HepG2 (cell line): ENCODE data around the gene TLK1. TPM values are rescaled to one million over a fixed set of nuclear protein-coding genes. Genes with fewer than 3 reads are reported as not detected.

Experiments
- ATAC-seq: fragments of 200-7000 bp; cut with Tn5 transposase; 3 replicates; pipeline ENCODE4 v1.9.1; 2020; ENCODE audit warnings: mild to moderate bottlenecking, moderate library complexity
- BruUV-seq: library from RNA; stranded (reverse); fragments of 400-500 nt; replicated peaks from 2 replicates; lab custom pipeline; 2021; lab: Mats Ljungman, UMichigan
- CTCF ChIA-PET: fragments of 300-600 bp; formaldehyde crosslinking; extraction: SDS; loops from one replicate; lab custom pipeline; 2021; ENCODE audit warnings: low total read pairs, inconsistent platforms, low intra/inter-chr PET ratio; lab: Yijun Ruan, JAX
- POLR2A ChIA-PET: fragments of 350-600 bp; sonication (Branson Sonifier 250); formaldehyde crosslinking; loops from one replicate; lab custom pipeline; 2020; ENCODE audit warnings: antibody characterized with exemption, inconsistent platforms; lab: Yijun Ruan, JAX
- DNase-seq: peaks from one replicate; pipeline ENCODE4 v3.0.0-alpha.2; 2015; ENCODE audit warnings: low spot score
- FAIRE-seq: peaks from 3 replicates; lab custom pipeline; 2011; peaks lifted over from hg19 to GRCh38; lab: Jason Lieb, UNC
- H2AFZ ChIP-seq: one replicate; pipeline ENCODE4 v1.6.1; 2011; ENCODE audit warnings: low read length, inconsistent platforms
- H3K27ac ChIP-seq: fragments of 300-600 bp; 3 replicates; pipeline ENCODE4 v1.8.0; 2011; ENCODE audit warnings: mixed run types, mild to moderate bottlenecking, mixed read lengths, low read length, inconsistent platforms; ENCODE audit not compliant: insufficient read depth; ENCODE audit errors: extremely low read length
- H3K27me3 ChIP-seq, 2 experiments: fragments of 200-600 bp in 1 of 2; 2 replicates in 1 of 2; 3 replicates in 1 of 2; pipeline versions ENCODE4 v1.6.0 to v1.8.0; 2011; ENCODE audit warnings: low read length in 2 of 2, mild to moderate bottlenecking in 2 of 2, moderate library complexity in 2 of 2, inconsistent platforms in 1 of 2; ENCODE audit not compliant: insufficient read depth in 2 of 2, control insufficient read depth in 1 of 2
- H3K36me3 ChIP-seq, 2 experiments: fragments of 200-600 bp in 1 of 2; replicated peaks in 1 of 2; 2 replicates in 1 of 2; 3 replicates in 1 of 2; pipeline versions ENCODE4 v1.5.1 to v1.8.0; 2011; ENCODE audit warnings: low read length in 2 of 2, inconsistent platforms in 1 of 2; ENCODE audit not compliant: insufficient read depth in 2 of 2, control insufficient read depth in 1 of 2
- H3K4me1 ChIP-seq: 2 replicates; pipeline ENCODE4 v1.5.1; 2012; ENCODE audit warnings: low read length, inconsistent platforms; ENCODE audit not compliant: insufficient read depth
- H3K4me2 ChIP-seq: 2 replicates; pipeline ENCODE4 v1.6.0; 2011; ENCODE audit warnings: low read depth, low read length, inconsistent platforms
- H3K4me3 ChIP-seq, 3 experiments: fragments of 200-600 bp in 1 of 3; sonication (generic), shearing (Covaris generic) in 1 of 3; replicated peaks in 1 of 3; 2 replicates each; pipeline ENCODE4 v1.5.1; 2011 to 2016; ENCODE audit warnings: low read length in 3 of 3, inconsistent platforms in 2 of 3, low read depth in 2 of 3, mild to moderate bottlenecking in 2 of 3, control low read depth in 1 of 3, mixed read lengths in 1 of 3; ENCODE audit not compliant: insufficient read depth in 1 of 3
- H3K79me2 ChIP-seq: one replicate; pipeline ENCODE4 v1.6.1; 2011; ENCODE audit warnings: low read length, inconsistent platforms; ENCODE audit not compliant: insufficient read depth
- H3K9ac ChIP-seq: 2 replicates; pipeline ENCODE4 v1.6.0; 2011; ENCODE audit warnings: mild to moderate bottlenecking, low read depth, low read length, inconsistent platforms; ENCODE audit not compliant: insufficient read depth
- H3K9me3 ChIP-seq: 2 replicates; pipeline ENCODE4 v1.5.1; 2012; ENCODE audit warnings: mild to moderate bottlenecking, low read length
- H4K20me1 ChIP-seq: 2 replicates; pipeline ENCODE4 v1.6.0; 2011; ENCODE audit warnings: inconsistent platforms, mild to moderate bottlenecking, low read length, moderate library complexity; ENCODE audit not compliant: insufficient read depth
- ATF1 ChIP-seq: IDR thresholded peaks from 2 replicates; pipeline ENCODE4 v1.6.1; 2016; ENCODE audit warnings: mild to moderate bottlenecking, control low read depth
- CREB1 ChIP-seq, 2 experiments: fragments of 450-650 bp in 1 of 2; IDR thresholded peaks; 2 replicates each; pipeline ENCODE4 v1.6.1; 2016 to 2017; ENCODE audit warnings: control low read depth in 1 of 2, mild to moderate bottlenecking in 1 of 2, missing compliant biosample characterization in 1 of 2, missing genetic modification characterization in 1 of 2
- EHMT2 ChIP-seq: fragments of 200-600 bp; sonication (generic); IDR thresholded peaks from 2 replicates; pipeline ENCODE4 v1.7.0; 2017; ENCODE audit warnings: antibody characterized with exemption, low read depth, low read length, borderline replicate concordance
- FOXK2 ChIP-seq: fragments of 450-650 bp; IDR thresholded peaks from 2 replicates; pipeline ENCODE4 v1.6.1; 2016
- JUN ChIP-seq: sonication (generic); formaldehyde crosslinking; IDR thresholded peaks from 2 replicates; pipeline ENCODE4 v1.4.0; 2020; ENCODE audit warnings: mild to moderate bottlenecking, missing genetic modification reagents
- NFYC ChIP-seq: IDR thresholded peaks from 2 replicates; pipeline ENCODE4 v1.6.1; 2016; ENCODE audit warnings: missing genetic modification reagents, missing compliant biosample characterization
- RFXAP ChIP-seq: sonication (generic); formaldehyde crosslinking; IDR thresholded peaks from 2 replicates; pipeline ENCODE4 v1.4.0; 2020; ENCODE audit warnings: missing genetic modification reagents, borderline replicate concordance
- SAFB2 ChIP-seq: sonication (generic); formaldehyde crosslinking; IDR thresholded peaks from 2 replicates; pipeline ENCODE4 v1.5.1; 2020; ENCODE audit warnings: missing genetic modification reagents, low read depth, mild to moderate bottlenecking, borderline replicate concordance
- SMAD3 ChIP-seq: sonication (generic); formaldehyde crosslinking; IDR thresholded peaks from 2 replicates; pipeline ENCODE4 v1.4.0; 2020; ENCODE audit warnings: missing genetic modification reagents
- TAF1 ChIP-seq: sonication (generic); formaldehyde crosslinking; IDR thresholded peaks from 2 replicates; pipeline ENCODE4 v1.4.0; 2020; ENCODE audit warnings: missing genetic modification reagents
- ZMAT3 ChIP-seq: sonication (generic); formaldehyde crosslinking; conservative IDR thresholded peaks from 2 replicates; pipeline ENCODE4 v1.7.0; 2021; ENCODE audit warnings: missing genetic modification reagents
- ZNF780A ChIP-seq: sonication (generic); formaldehyde crosslinking; IDR thresholded peaks from 2 replicates; pipeline ENCODE4 v1.8.0; 2022; ENCODE audit warnings: mild to moderate bottlenecking, missing genetic modification reagents, moderate library complexity
- ZNF891 ChIP-seq: sonication (generic); formaldehyde crosslinking; IDR thresholded peaks from 2 replicates; pipeline ENCODE4 v1.5.0; 2020; ENCODE audit warnings: mild to moderate bottlenecking, missing genetic modification reagents
- WGBS: methylation state at CpG from one replicate; pipeline ENCODE4 v1.1.6; 2017; ENCODE audit warnings: low lambda C conversion rate; 5-methylcytosine and 5-hydroxymethylcytosine counted together
- in situ Hi-C: cut with HindIII; loops from 2 replicates; pipeline ENCODE4 v1.10.0; 2017; ENCODE audit warnings: low pct_unique_long_range_greater_than_20kb; ENCODE audit not compliant: extremely low pct_ligation_motif_present
- intact Hi-C: fragments of 100-400 bp; cut with micrococcal nuclease; formaldehyde crosslinking; loops from one replicate; pipeline ENCODE4 v1.10.0; 2022; ENCODE audit not compliant: unreplicated experiment
- polyA plus RNA-seq, 8 experiments: library from polyadenylated mRNA; depleted of rRNA in 3 of 8; stranded (reverse) in 7 of 8; unstranded in 1 of 8; fragments of >200 nt; fragmentation: Illumina TruSeq in 4 of 8; extraction: Trizol in 4 of 8; gene quantifications; 2 replicates each; pipeline versions ENCODE4 v1.2.1 to v1.2.3, GENCODE V29; 2011 to 2016; ENCODE audit warnings: low read depth in 4 of 8, missing spikeins in 1 of 8, mixed read lengths in 1 of 8; ENCODE audit not compliant: insufficient read depth in 1 of 8
- total RNA-seq, 5 experiments: library from RNA; depleted of rRNA; stranded (reverse); fragments of >200 nt; fragmentation: Illumina TruSeq; extraction: Trizol; gene quantifications; 2 replicates each; pipeline ENCODE4 v1.2.3, GENCODE V29; 2016; ENCODE audit warnings: low read depth in 1 of 5
- TF ChIP-seq, protein P1 (sequence below): sonication (generic); formaldehyde crosslinking; IDR thresholded peaks from 2 replicates; pipeline ENCODE4 v1.9.0; 2022; ENCODE audit warnings: missing genetic modification reagents, mild to moderate bottlenecking, borderline replicate concordance
- TF ChIP-seq, protein P2 (sequence below): sonication (generic); formaldehyde crosslinking; IDR thresholded peaks from 2 replicates; pipeline ENCODE4 v1.8.1; 2022; ENCODE audit warnings: low read depth, mild to moderate bottlenecking, missing genetic modification reagents
- TF ChIP-seq, protein P3 (sequence below): sonication (generic); formaldehyde crosslinking; IDR thresholded peaks from 2 replicates; pipeline ENCODE4 v1.4.0; 2020; ENCODE audit warnings: missing genetic modification reagents

TLK1 gene
- total and polyA plus RNA-seq, 2 of the 13 experiments (the other 11 are each of a cell fraction or from before 2014, with no cell fraction given): 16.8 to 28.7 TPM

DNA sequence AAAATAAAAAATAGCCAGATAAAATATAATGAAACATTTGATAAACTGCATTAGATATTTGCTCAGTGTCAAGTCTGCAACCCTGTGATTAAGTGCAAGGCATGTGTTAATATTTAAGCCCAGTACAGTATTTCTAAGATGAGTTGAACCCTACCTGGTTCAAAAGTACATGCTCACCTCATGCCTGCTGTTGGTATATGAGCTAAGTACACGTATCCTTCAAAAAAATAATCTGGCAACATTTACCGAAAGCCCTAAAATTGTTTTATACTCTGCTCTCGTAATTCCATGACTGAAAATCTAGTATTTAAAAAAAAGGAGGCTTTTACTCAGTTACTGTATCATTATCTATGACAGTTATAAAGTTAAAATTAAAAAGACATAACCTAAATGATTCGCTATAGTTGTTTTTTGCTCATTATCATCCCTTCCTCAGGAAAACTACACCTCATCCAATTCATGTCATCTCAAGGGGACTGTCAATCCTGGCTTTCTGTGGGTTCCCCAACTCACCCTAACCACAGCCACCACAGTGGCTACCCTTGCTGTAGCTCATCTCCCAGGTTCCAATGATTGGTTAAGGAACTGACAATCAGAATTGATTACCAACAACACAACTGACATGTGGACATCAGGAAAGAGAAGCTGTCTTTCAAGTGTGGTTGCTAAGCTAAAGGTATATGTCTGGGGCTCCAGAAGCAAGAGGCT is 10.6 kb downstream of the TLK1 start:
- Histone ChIP-seq H3K4me1 (peaks cover 86% of the 10 kb centered on the region), H3K9me3 (no peaks in the 10 kb centered on the region), H3K79me2 (peaks cover 98% of the 10 kb centered on the region), H3K4me3 (peak overlapping the region in 2 of 3 experiments; percentile 13 to 44; a peak in 2 of 6 replicates), H4K20me1 (peaks cover 65% of the 10 kb centered on the region), H2AFZ (no peak overlapping the region), H3K27ac (peak overlapping the region; percentile 70), H3K9ac (peak overlapping the region; percentile 35), H3K4me2 (peak overlapping the region; percentile 73), H3K36me3 (no peaks in the 10 kb centered on the region), H3K27me3 (no peaks in the 10 kb centered on the region)
- peak; percentile 18 for FAIRE-seq
- POLR2A ChIA-PET: interaction anchor here (0.6 to 2.4 kb wide), 6 partner anchors 9 to 284 kb away, joined by 3 to 24 read pairs (median 4); partner anchors contain the start of genes DCAF17 and METTL8
- in situ Hi-C loops: loop anchor here (10.0 kb wide), 1 partner anchor 435 kb away; the partner anchor contains the start of gene SP5
- 21% methylated on average over 4 of the region's 4 CpGs for WGBS
- CTCF ChIA-PET: no interaction called here
- DNase-seq: peak; percentile 79
- intact Hi-C loops: no loop called here
- BruUV-seq: no TSS peak
- peak; percentile 86 for ATAC-seq
- TF ChIP-seq, protein P1, sequence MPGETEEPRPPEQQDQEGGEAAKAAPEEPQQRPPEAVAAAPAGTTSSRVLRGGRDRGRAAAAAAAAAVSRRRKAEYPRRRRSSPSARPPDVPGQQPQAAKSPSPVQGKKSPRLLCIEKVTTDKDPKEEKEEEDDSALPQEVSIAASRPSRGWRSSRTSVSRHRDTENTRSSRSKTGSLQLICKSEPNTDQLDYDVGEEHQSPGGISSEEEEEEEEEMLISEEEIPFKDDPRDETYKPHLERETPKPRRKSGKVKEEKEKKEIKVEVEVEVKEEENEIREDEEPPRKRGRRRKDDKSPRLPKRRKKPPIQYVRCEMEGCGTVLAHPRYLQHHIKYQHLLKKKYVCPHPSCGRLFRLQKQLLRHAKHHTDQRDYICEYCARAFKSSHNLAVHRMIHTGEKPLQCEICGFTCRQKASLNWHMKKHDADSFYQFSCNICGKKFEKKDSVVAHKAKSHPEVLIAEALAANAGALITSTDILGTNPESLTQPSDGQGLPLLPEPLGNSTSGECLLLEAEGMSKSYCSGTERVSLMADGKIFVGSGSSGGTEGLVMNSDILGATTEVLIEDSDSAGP (CRISPR knock-in tag): no peak
- TF ChIP-seq EHMT2: peak; percentile 27; the same call in 1 of the 2 replicates
- TF ChIP-seq FOXK2: no peak
- no peak for TF ChIP-seq ZNF891 (CRISPR knock-in tag)
- peak; percentile 61 for TF ChIP-seq NFYC
- TF ChIP-seq, protein P2, sequence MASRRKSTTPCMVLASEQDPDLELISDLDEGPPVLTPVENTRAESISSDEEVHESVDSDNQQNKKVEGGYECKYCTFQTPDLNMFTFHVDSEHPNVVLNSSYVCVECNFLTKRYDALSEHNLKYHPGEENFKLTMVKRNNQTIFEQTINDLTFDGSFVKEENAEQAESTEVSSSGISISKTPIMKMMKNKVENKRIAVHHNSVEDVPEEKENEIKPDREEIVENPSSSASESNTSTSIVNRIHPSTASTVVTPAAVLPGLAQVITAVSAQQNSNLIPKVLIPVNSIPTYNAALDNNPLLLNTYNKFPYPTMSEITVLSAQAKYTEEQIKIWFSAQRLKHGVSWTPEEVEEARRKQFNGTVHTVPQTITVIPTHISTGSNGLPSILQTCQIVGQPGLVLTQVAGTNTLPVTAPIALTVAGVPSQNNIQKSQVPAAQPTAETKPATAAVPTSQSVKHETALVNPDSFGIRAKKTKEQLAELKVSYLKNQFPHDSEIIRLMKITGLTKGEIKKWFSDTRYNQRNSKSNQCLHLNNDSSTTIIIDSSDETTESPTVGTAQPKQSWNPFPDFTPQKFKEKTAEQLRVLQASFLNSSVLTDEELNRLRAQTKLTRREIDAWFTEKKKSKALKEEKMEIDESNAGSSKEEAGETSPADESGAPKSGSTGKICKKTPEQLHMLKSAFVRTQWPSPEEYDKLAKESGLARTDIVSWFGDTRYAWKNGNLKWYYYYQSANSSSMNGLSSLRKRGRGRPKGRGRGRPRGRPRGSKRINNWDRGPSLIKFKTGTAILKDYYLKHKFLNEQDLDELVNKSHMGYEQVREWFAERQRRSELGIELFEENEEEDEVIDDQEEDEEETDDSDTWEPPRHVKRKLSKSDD (CRISPR knock-in tag): no peak
- 0 out of 2 replicates have a peak, but pooled peaks have one; percentile 15 for TF ChIP-seq SMAD3 (CRISPR knock-in tag)
- no peak for TF ChIP-seq JUN
- TF ChIP-seq ZMAT3: no peak
- TF ChIP-seq, protein P3, sequence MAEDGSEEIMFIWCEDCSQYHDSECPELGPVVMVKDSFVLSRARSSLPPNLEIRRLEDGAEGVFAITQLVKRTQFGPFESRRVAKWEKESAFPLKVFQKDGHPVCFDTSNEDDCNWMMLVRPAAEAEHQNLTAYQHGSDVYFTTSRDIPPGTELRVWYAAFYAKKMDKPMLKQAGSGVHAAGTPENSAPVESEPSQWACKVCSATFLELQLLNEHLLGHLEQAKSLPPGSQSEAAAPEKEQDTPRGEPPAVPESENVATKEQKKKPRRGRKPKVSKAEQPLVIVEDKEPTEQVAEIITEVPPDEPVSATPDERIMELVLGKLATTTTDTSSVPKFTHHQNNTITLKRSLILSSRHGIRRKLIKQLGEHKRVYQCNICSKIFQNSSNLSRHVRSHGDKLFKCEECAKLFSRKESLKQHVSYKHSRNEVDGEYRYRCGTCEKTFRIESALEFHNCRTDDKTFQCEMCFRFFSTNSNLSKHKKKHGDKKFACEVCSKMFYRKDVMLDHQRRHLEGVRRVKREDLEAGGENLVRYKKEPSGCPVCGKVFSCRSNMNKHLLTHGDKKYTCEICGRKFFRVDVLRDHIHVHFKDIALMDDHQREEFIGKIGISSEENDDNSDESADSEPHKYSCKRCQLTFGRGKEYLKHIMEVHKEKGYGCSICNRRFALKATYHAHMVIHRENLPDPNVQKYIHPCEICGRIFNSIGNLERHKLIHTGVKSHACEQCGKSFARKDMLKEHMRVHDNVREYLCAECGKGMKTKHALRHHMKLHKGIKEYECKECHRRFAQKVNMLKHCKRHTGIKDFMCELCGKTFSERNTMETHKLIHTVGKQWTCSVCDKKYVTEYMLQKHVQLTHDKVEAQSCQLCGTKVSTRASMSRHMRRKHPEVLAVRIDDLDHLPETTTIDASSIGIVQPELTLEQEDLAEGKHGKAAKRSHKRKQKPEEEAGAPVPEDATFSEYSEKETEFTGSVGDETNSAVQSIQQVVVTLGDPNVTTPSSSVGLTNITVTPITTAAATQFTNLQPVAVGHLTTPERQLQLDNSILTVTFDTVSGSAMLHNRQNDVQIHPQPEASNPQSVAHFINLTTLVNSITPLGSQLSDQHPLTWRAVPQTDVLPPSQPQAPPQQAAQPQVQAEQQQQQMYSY (CRISPR knock-in tag): no peak
- TF ChIP-seq TAF1 (CRISPR knock-in tag): no peak
- TF ChIP-seq RFXAP: no peak
- no peak for TF ChIP-seq ZNF780A
- no peak for TF ChIP-seq CREB1 (IDR thresholded peaks at IDR 0.05)
- TF ChIP-seq CREB1 (CRISPR knock-in tag; IDR thresholded peaks at IDR 0.05): no peak
- no peak for TF ChIP-seq SAFB2 (CRISPR knock-in tag)
- TF ChIP-seq ATF1: no peak
